ENCODE data around the gene MATN4.

- TF ChIP-seq CTCF (IDR thresholded peaks at IDR 0.05; ENCODE audit: low read length) = no peak
- no peak for TF ChIP-seq EZH2 (optimal IDR thresholded peaks at IDR 0.05; ENCODE audit: low read depth, low read length)
Observed at GRCh38 chr20:45301824-45302271, 6.3 kb downstream of the MATN4 start.

Measured in MM.1S (cell line).